Stimulated activated CD4-positive, alpha-beta T cell treated with anti-CD3 and anti-CD28 coated beads, Interleukin-12 subunit alpha, Interleukin-12 subunit beta, amount 100 ng/mL, for 4 hours (primary cell): ENCODE results near the gene CERS3.

Experiments used
- DNase-seq: peaks from one replicate; pipeline ENCODE4 v3.0.0-alpha.2; 2020

CERS3 gene

GRCh38 chr15:100373120-100373896 is 155.4 kb downstream of the CERS3 start:
- no peak for DNase-seq

GRCh38 chr15:100372739-100373119 is 156.0 kb downstream of the CERS3 start:
- DNase-seq, result no peak

GRCh38 chr15:100355342-100355741 is 173.4 kb downstream of the CERS3 start:
- no peak for DNase-seq

- DNase-seq, result no peak
Measured at GRCh38 chr15:100353449-100353848, 175.3 kb downstream of the CERS3 start.

- no peak for DNase-seq
Measured at GRCh38 chr15:100350434-100351226, 178.1 kb downstream of the CERS3 start.
